D721Med (cell line): ENCODE measurements around the gene KLHDC9.

Experiments used
- DNase-seq: peaks from one replicate; pipeline ENCODE4 v3.0.0; 2011; ENCODE audit warnings: low spot score; ENCODE audit not compliant: insufficient read length
- FAIRE-seq: peaks from 2 replicates; lab custom pipeline; 2011; peaks lifted over from hg19 to GRCh38; lab: Jason Lieb, UNC
- TF ChIP-seq, protein P1 (sequence below): IDR thresholded peaks from 2 replicates; pipeline ENCODE4 v1.5.1; 2012; ENCODE audit warnings: mild to moderate bottlenecking, control low read depth; ENCODE audit not compliant: insufficient read depth; ENCODE audit errors: missing control alignments

KLHDC9 gene

GRCh38 chr1:161089938-161090337 lies 8.2 kb upstream of the KLHDC9 start:
- TF ChIP-seq, protein P1, sequence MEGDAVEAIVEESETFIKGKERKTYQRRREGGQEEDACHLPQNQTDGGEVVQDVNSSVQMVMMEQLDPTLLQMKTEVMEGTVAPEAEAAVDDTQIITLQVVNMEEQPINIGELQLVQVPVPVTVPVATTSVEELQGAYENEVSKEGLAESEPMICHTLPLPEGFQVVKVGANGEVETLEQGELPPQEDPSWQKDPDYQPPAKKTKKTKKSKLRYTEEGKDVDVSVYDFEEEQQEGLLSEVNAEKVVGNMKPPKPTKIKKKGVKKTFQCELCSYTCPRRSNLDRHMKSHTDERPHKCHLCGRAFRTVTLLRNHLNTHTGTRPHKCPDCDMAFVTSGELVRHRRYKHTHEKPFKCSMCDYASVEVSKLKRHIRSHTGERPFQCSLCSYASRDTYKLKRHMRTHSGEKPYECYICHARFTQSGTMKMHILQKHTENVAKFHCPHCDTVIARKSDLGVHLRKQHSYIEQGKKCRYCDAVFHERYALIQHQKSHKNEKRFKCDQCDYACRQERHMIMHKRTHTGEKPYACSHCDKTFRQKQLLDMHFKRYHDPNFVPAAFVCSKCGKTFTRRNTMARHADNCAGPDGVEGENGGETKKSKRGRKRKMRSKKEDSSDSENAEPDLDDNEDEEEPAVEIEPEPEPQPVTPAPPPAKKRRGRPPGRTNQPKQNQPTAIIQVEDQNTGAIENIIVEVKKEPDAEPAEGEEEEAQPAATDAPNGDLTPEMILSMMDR: no peak
- DNase-seq (no peak), FAIRE-seq (no peak)

GRCh38 chr1:161090617-161091016 lies 7.5 kb upstream of the KLHDC9 start:
- TF ChIP-seq, protein P1: no peak
- FAIRE-seq (no peak), DNase-seq (no peak)

DNA sequence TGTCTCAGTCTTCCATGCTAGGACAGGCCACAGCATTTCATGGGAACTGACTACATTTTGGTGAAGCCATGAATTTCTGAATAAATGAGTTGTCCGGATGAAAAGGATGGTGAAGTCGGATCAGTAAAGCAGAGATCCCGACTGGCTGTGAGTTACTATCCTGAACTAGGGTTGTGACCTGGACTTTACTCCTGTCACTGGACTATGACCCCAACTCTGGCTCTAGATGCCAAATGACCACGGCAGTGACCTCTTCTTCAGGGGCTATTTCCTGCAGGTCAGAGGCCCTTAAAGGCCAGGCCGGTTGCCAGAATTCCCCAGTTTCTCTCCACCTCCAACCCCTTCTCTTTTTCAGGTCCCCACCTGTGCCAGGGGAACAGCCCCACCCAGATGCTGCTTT lies 7.1 kb upstream of the KLHDC9 start:
- FAIRE-seq (no peak), DNase-seq (no peak)
- TF ChIP-seq, protein P1: no peak

GRCh38 chr1:161091796-161092507 lies 6.2 kb upstream of the KLHDC9 start:
- no peak for FAIRE-seq
- no peak for DNase-seq
- TF ChIP-seq, protein P1: no peak

GRCh38 chr1:161092621-161093028 lies 5.5 kb upstream of the KLHDC9 start:
- no peak for FAIRE-seq
- TF ChIP-seq, protein P1: no peak
- DNase-seq: no peak

- no peak for DNase-seq
- TF ChIP-seq, protein P1: no peak
- FAIRE-seq: no peak
Observed at GRCh38 chr1:161094481-161094880, 3.7 kb upstream of the KLHDC9 start.

DNA sequence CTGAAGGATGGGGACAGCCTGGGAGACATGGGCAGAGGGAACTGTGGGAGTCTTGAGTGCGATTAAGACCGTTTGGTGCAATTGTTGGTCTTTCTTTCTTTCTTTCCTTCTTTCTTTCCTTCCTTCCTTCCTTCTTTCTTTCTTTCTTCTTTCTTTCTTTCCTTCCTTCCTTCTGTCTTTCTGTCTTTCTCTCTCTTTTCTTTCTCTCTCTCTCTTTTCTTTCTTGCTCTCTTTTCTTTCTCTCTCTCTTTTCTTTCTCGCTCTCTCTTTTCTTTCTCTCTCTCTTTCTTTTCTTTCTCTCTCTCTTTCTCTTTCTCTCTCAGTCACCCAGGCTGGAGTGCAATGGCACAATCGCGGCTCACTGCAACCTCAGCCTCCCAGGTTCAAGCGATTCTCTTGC lies 2.9 kb upstream of the KLHDC9 start:
- FAIRE-seq: no peak
- DNase-seq: no peak
- TF ChIP-seq, protein P1: no peak
